NCI-H1417 treated with DMSO at 0.1 percent for 48 hours (cell line): Measurements from ENCODE around the gene ELMO1.

ENCODE experiments used
- DNase-seq: peaks from one replicate; lab custom pipeline; 2025; lab: John Stamatoyannopoulos, UW

ELMO1 gene

GRCh38 chr7:36875794-36876193, 572.9 kb downstream of the ELMO1 start:
- peak; percentile 81 for DNase-seq

GRCh38 chr7:36874041-36874440, 574.6 kb downstream of the ELMO1 start:
- no peak for DNase-seq

DNA sequence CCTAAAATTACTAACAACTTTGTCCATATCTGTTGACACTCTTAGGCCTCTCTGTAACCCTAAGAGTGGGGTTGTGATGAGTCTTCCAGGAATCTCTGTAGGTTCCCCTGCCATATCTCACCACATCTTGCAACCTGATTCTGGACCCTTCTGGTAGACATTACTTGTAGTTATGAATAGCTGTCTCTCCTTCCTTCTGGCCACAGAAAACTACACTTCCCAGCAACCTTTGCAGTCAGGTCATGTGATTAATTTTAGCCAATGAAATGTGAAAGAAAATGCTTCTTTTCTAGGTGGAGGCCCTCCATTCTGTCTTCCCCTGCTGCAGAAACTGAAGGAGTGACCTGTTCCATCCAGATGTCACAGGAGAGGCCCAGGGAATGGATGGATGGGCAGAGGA, 576.8 kb downstream of the ELMO1 start:
- DNase-seq: no peak

GRCh38 chr7:36871355-36871738, 577.3 kb downstream of the ELMO1 start:
- DNase-seq: no peak

- no peak for DNase-seq
Measured at GRCh38 chr7:36870625-36871354, 577.9 kb downstream of the ELMO1 start.

DNA sequence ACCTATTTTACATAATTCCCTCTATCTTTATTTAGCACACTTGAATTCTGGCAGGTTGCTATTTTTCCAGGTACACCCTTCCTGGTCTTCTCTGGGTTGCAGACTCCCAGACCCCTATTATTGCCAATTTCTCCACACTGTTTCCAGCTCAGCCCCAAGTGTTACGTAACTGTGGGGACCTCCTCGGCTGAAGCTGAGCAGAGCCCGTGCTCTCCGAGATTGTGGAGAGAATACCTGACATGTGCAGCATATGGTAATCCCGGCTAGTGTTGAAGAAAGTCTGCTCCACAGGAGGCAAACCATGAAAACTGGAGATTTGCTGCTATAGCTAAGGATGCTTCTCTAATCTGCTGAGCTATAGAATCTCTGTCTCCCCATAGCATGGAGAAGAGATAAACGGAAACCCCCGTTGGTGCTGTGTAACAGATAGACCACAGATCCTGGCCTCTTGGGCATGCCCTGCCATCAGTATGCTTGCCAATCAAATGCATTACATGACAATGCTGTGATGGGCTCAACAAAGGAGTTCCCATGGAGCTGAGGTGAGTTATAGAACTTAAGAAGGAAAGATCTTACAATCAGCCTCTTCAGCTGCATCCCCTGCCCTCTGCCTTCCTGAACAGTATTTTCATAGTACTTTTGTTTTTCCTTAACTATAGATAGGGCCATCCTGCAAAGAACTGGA, 579.8 kb downstream of the ELMO1 start:
- no peak for DNase-seq

DNA sequence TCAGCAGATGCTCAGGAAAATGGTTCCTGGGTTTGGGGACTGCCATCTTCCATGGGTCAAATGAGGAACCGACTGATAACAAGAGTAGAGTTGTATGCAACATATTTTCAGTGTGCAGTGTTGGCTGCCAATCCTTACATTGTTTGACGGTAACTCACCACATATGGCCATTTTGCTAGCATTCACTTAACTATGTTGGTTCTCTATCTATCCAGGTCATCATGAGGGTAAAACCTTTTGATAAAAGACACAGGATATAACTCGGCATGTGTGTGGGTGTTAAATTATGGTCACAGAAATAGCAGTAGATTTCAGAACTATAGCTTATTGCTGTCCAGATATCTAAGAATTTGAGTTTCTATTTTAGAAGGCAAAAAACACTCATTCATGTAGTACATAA, 583.6 kb downstream of the ELMO1 start:
- no peak for DNase-seq

DNA sequence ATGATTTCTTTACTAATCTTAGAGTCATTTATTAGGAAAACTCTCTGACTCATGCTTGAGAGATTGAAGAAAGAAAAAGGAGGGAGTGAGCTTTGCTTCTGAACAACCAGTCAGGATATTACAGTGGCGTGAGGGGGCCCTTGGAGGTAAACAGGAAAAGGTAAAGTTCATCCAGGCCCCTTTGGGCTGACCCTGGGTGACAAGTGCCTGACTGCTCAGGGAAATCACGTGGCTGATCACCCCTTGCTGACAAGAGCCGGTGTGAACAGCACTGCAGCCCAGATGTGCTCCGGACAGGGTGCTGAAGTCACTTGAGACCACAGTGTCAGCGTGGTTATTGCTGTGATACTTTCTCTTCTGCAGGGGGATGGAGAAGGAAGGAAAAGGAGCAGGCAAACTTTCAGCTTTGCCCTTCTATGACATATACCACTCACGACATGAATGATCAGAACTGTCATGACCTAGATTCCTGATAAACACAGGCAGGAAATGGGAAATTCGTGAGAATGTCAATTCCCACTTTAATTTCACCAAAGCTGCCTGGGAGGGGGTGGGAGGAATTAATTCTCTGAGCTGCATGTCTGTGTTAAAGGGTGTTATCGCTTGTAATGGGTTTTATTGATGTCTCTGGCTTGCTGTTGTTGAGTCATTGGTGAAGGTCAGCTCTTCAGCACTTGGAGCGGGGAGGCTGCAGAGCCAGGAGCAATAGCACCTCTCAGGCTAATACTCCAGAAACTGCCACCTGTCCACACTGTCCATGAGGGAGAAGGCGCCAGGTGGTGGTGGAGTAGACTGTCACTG, 584.6 kb downstream of the ELMO1 start:
- DNase-seq: peak; percentile 53

DNA sequence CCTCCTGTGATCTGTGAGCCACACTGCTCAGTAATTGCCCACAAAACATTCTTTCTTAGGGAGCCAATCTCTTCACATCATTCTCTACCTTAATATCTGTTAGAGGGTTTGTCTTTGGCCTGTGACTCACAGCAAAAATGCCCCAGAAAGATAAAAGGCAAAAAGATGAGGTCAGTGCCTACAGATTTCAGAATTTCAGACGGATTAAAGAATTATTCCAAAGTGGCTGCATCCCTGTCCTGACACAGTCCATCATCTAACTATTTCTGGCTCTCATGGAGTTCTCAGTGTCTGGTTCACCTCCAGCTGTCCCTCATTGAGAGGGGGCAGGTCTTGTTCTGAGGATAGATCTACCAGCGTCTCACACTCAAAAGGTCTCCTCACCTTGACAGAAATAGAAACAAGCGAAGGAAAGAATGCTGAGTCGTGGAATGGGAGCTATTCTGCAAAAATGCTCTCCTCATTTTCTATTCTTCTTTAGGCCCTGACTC, 585.8 kb downstream of the ELMO1 start:
- DNase-seq: no peak

- no peak for DNase-seq
Measured at GRCh38 chr7:36861656-36862055, 587.0 kb downstream of the ELMO1 start.

DNA sequence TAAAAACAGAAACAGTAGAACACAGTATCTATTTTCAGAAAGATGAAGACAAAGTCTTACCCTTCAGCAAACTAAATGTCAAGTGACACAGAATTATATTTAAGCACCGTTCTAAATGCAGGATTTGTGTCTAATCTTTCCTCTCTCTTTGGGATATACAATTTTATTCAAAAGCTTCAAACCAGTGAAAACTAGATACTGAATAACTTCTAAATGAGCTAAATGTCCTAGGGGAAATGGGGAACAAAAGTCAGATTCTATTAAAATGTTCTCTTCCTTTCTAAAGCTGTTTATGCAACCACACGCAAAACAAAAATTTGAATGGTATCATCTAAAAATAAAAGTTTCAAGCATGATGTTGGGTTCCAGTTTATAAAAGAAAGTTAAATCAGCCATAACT, 588.0 kb downstream of the ELMO1 start:
- no peak for DNase-seq

DNA sequence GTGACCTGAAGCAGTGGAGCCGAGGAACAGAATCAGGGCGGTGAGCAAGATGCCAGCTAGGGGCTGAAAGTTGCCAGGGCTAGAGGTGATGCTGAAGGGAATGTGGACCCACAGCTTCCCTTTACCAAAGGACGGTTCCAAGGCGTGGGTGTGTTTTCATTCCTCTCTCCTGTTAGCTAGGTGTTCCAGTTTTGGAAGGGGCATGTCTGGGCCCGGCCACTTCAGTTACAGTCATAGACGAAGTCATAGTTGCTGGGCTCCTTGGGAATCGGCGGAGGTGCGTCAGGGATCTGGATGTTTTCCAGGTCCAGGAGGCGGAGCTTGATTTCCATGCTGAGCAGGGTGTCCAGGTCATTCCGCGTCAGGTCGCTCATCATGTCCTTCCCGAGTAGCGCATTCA, 593.3 kb downstream of the ELMO1 start:
- DNase-seq: no peak

DNA sequence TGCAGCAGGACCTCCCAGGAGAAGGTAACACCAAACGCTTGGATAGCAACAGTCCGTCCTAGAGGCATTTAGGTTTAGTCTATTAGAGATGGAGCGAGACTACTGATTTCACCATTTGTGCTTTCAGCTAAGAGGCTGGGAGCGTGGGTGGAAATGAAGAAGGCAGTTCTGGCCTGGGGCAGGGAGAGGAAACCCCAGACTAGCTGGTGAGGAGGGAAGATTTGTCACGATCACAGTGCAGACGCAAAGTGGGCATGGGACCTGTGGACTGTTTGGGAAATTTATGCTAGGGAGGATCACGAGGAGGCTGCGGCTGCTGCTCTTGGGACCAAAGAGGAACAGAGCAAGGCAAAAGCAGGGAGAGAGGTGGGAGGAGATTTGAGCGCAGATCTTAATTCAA, 594.0 kb downstream of the ELMO1 start:
- no peak for DNase-seq

DNA sequence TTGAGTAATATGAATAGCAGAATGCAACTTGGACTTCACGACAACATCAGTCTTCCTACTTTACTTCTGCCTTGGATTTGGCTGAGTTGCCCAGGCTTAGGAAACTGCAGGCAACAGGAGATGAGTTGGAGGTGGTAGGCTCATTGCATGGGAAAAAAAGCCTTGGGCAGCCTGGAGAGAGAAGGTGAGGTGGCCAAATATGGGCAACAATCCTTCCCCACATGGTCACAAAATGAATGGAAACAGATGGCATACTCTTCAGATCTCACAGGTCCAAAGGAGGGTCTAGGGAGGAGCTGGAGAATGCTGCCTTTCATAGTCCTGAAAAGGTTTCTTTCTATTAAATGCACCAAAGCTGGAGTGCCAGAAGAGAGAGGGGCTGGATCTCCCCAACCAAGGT, 595.7 kb downstream of the ELMO1 start:
- DNase-seq: no peak

DNA sequence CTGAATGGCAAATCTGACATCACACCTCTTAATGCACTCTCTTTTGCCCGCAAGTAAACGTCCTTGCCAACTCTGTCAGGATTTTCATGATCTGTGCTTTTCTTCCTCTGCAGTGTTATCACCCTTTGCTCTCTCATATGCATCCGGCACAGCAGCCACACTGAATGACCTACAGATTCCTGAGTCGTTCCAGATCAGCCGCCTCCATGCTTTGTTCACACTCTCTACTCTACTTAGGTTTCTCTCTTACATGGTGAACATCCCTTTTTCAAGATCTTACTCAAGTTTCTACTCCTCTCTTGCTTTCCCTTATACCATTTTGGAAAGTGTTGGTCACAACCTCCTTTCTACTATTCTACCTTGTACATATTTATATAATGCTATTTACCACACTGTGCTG, 596.6 kb downstream of the ELMO1 start:
- DNase-seq: no peak

DNA sequence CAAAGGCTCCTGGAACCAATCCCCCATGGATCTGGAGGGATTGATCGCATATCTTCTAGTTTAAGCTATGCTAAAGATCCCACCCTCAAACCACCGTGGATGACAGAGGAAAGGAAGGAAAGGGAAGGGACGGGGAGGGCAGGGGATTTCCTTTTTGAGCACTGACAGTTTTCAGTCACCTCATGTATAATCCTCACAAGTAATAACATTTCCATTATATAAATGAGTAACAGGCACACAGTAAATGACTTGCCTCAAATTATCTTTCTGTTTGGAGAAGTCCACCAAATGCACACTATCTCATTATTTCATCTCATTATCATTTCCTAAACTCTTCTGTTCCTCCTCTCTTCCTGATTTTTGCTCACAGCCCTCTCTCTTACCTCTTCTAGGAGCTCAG, 597.3 kb downstream of the ELMO1 start:
- DNase-seq: no peak

DNA sequence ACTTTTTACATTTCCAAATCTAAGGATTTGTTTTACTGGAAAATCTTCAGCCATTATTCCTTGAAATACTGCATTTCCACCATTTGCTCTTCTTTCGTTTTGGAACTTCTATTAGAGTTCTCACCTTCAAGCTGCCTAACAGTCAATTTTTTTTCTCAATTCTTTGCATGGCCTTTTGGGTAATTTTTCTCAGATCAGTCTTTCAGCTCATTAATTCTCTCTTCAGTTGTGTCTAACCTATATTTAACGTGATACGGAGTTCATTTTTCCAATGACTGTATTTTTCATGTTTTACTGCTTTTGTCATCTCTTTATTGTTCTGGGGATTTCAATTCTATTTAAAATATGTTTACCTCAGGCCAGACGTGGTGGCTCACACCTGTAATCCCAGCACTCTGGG, 600.7 kb downstream of the ELMO1 start:
- DNase-seq: no peak

GRCh38 chr7:36844374-36844773, 604.3 kb downstream of the ELMO1 start:
- DNase-seq: no peak

GRCh38 chr7:36840904-36841303, 607.8 kb downstream of the ELMO1 start:
- DNase-seq: peak; percentile 6

GRCh38 chr7:36838616-36839225, 609.9 kb downstream of the ELMO1 start:
- DNase-seq: peak; percentile 23

DNA sequence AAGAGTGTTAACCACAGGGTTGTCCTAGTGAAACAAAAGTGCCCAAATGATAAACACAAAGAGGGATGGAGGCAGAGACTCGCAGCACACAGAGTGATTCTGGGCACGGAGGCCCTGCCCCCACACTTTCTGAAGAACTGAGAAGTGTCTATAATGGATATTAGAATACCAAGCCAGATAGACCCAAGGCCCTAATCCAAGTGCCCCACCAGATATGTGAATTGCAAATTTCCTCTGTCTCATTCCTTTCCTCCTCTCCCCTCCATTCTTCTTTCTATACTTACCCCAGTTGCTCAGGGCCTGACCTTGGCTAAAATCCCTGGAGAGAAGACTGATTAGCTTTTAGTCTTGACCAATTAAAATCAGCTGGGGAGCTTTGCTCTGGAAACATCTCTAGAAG, 617.6 kb downstream of the ELMO1 start:
- no peak for DNase-seq
